ENCODE data around the gene ANGPT4.

Gene ANGPT4

DNA sequence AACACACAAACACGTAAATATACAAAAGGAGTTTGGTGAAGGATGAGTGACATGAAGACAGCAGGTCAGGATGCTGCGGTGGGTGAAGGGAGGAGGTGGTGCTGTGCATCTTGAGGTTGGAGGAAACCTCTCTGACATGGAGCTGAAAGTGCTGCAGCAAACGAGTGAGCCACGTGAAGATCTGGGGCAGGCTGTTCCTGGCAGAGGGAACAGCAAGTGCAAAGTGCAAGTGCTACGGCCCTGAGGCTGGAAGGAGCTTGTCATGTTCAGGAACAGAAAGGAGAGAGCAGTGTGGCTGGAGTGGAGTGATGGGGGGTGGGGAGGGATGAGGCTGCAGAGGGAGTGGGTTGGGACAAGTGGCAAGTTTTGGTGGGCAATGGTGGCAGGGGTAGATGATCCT, 24.8 kb upstream of the ANGPT4 start:
- DNase-seq (ENCODE audit: low read depth): no peak

DNA sequence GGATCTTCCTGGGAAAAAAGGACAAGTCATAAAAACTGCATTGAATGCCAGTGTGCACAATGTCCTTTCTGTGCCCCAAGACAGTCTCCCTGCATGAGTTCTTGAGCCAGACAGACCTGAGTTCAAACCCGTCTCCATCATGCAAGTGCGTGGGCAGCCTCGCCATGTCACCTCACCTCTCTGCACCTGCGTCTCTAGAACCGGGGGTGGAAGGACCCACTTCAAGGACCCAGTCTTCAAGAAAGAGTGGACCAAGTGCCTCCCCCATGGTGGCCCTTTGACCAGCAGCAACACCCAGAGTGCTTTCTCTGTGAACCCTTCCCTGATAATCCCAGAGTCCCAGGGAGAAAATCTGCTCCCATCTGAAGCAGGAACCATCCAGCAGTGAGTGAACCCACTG, 23.5 kb upstream of the ANGPT4 start:
- DNase-seq (ENCODE audit: low read depth): no peak

DNA sequence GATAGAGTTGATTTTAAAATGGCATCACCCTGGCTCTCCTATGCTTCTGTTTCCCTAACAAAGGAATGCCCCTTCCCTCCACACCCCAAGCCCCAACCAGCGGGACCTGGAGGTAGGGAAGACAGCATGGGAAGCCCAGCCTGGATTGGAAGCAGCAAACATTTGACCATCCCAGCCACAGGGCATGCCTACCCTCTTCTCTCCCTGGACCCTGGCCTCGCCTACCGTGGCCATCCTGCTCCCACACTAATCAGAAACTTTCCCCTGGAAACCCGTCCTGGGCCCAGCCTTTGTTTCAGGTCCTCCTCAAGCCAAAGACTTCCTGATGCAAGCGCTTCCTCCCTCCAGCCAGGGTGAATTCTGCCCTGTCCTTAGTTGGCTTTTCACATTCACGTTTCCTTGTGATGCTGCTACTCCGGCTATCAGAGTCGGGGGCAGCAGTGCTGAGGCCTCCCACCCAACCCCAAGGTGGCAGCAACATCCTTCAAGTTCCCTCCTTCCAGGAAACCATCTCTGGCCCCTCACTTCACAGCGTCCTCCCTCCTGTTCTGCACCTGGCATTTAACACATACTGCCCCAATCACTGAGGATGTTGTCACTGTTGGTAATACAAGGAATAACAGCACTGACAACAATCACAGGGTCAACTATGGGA, 18.2 kb upstream of the ANGPT4 start:
- no peak for DNase-seq (ENCODE audit: low read depth)

DNA sequence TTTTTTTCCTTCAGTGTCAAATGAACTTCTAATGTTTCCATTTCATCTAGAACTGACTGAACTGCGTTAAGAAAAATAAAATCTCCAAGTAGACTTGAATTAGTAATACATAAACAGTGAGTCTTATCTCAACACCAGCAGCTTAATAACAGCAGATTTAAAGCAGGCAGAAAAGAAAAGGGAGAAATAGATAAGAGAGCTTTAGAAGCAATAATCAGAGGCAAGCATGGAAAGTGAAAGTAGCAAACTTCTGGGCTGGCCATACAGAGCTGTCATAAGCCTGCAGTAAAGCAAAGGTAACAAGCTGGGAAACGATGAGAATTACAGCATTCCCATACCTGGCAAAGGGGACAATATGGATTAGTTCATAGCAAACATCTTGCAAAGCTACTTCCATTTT, 16.9 kb upstream of the ANGPT4 start:
- no peak for DNase-seq (ENCODE audit: low read depth)

DNA sequence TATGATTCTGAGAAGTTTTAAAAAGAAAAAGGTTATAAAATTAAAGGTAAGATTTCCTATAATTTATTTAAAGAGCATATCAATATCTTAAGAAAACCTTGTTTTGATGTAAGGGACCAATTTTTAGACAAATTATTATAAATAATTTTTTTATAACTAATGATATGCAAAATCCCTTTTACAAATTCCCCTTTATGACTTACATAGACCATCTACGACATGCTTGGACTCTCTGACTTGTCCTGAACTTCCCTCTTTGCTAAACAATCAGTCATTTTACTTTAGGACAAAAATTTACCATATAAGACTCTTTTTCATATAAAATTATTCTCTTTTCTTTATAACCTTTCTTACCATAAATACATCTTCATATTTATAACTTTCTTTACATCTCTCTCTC, 15.3 kb upstream of the ANGPT4 start:
- DNase-seq (ENCODE audit: low read depth): no peak

DNA sequence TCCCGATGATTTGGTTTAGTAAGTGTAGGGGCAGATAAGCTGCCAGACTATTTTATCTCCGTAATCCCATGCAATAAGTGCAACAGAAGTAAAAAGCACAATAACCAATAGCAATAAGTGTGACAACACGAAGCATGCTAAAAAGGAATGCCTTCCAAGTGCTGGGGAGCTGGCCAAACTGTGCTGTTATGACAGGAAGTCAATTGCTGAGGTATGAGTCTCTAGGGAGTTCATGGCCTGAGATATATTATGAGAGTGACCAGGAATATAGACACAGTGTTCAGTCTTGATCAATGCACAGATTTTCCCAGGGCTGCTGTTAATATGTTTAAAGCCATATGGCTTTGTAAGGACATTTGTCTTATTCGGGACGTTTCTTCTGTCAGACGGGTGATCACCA, 10.5 kb upstream of the ANGPT4 start:
- DNase-seq (ENCODE audit: low read depth): no peak

DNA sequence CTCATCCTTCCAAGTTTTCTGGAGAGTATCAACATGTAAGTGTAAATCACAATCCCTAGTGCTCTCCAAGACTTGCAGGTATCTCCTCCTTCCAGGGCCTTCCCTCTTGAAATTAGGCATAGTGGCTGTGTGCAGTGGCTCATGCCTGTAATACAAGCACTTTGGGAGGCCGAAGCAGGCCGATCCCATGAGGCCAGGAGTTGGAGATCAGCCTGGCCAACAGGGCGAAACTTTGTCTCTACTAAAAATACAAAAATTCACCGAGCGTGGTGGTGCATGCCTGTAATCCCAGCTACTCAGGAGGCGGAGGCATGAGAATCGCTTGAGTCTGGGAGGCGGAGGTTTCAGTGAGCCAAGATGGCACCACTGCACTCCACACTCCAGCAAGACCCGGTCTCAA, 9.4 kb upstream of the ANGPT4 start:
- DNase-seq (ENCODE audit: low read depth): no peak

DNA sequence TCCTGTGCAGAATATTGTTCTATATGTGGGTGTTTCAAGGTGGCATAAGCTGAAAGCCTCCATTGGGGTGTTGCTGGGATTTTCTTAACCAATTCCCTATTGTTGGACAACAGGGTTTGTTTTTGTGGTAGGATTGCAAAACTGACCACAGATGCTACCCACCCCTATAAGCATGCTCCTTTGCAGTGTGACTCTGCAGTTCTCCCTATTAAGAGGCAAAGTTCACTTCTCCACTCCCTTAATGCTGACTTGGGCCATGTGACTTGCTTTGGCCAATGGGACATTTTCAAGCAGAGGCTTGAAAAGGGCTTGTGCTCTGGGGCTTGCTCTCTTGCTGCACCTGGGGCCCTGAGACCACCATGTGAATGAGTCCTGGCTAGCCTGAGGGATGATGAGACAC, 8.5 kb upstream of the ANGPT4 start:
- no peak for DNase-seq (ENCODE audit: low read depth)

DNA sequence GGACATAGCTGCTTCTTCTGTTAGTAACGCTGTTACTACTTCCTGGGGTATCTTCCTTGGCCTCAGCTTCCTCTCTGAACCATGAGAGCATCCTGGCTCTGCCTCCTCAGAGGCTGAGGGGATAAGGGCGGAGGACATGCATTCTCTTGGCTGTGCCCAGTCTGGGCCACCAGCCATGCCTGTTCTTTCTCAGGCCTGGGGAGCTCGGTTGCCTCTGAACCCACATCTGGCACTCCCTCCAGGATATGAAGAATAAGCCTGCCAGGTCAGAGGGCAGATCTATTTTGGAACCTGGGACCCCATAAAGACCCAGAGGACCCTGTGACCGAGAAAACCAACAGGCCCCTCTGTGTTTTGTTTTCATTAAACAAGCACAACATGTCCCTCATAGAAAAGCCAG, 6.6 kb upstream of the ANGPT4 start:
- DNase-seq (ENCODE audit: low read depth): no peak

DNA sequence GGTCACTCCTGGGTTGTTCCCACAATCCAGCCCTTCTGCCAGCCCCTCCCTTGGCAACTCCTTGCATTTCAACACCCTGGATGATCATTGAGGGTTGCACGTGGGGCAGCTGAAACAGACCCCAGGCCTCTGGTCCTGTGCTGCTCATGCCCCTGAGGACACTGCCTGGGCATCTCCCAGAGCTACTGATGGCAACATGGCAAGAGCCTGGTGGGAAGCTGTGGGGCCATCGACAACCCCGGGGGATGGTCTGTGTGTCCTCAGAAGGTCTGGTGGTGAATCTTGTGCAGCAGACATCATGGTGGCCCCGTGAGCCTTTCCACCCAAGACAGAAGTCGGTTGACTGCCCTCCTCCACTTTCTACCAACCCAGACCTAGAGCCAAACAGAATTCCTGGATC, 4.9 kb upstream of the ANGPT4 start:
- no peak for DNase-seq (ENCODE audit: low read depth)

DNA sequence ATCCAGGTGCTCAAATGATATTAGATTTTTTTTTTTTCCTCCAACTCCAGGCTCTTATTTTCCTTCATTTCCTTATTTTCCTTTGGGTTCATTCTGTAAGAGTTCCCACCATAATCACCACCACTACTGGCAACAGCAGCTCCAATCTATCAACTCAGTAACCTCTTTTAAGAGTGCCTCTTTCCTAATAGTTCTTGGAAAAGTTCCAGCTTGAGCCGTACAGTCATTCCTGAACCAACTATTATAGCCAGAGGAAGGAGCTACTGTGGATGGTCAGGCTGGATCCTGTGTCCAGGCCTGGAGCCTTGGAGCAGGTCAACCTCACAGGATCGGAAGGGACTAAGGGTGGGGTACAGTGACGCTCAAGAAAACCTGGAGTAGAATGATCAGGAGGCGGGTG, 4.2 kb upstream of the ANGPT4 start:
- DNase-seq (ENCODE audit: low read depth): no peak

DNA sequence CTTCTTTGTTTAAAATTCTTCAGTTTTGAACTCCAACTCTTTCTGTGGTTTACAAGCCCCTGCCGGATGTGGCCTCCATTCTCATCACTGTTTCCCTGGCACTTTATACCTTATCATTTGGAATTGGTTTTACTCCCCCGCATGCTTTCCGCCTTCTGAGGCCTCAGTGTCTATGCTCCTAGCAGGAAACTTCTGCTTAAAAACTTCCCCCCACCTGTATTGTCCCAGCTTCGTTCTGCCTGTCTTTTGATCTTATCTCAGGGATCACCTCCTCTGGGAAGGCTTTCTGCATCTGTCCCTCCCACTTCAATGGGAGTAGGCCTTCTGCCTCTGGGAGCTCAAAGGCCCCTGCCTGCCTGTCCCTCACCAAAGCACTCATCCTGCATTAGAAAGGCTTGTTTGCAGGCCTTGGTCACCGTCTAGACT, 3.4 kb upstream of the ANGPT4 start:
- no peak for DNase-seq (ENCODE audit: low read depth)

DNA sequence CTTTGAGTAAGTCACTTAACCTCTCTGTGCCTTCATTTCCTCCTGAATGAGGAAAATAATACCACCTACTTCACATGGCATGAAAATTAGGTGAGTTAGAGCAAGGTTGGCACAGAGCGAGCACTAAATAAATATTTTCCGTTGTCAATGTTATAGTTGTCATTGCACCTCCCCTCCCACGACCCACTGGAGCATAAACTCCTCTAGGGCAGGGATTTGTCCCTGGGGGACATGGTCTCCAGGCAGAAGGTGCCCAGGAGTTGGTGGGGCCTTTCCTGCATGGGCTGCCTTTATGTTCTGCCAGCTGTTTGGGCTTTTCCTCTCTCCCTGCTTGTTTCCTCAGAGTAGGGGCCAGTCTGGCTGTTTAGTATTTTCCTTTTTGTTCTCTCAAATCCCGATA, 1.3 kb upstream of the ANGPT4 start:
- no peak for DNase-seq (ENCODE audit: low read depth)

DNA sequence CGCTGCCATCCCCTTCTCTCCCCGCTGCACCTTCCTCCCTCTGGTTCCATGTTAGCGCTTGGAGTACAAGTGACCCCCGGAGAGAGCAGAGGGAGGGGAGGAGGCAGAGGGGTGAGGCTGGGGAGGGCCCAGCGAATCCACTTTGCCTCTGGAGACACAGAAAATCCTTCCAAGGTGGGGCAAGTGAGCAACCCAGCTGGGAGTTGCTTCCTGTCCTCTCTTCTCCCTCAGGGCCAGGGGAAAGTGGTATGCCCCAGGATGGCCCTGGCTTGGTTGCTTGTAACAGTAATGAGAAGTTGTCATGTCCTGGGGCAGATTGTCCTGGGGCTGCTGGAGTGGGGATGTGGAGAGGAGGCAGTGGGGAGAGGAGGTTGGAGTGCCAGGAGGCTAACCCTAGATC, 691 bp upstream of the ANGPT4 start:
- DNase-seq (ENCODE audit: low read depth): no peak

DNA sequence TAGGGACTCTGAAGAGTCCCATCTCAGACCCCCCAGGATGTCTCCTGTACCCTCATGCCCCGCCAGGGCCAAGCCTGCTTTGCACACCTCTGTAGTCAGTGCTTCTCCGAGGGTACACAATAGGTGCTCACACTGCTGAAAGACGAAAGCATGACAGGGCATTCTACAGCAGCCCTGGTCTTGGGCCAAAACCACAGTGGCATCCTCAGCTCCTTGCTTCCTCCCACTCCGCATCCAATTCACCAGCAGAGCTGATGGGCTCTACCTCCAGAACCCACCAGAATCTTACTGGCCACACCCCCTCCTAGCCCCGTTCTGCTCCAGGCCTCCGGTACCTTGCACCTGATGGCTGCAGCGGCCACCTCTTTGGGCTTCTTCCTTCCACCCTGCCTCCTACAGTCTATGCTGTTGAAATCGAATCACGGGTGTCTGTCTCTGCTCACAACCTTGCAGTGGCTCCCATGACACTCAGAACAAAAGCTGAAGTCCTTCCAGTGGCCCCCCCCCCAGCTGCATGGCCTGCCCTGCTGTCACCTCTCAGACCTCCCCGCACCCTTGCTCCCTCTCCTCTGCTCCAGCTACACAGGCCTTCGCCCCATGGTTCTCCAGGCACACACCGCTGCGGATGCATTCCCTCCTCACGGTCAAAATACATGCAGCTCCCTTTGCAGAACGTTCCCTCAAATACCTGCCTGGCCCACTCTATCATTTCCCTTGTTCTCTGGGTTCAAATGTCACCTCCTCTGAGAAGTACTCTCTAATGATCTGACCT, 1.2 kb downstream of the ANGPT4 start:
- DNase-seq (ENCODE audit: low read depth): no peak

DNA sequence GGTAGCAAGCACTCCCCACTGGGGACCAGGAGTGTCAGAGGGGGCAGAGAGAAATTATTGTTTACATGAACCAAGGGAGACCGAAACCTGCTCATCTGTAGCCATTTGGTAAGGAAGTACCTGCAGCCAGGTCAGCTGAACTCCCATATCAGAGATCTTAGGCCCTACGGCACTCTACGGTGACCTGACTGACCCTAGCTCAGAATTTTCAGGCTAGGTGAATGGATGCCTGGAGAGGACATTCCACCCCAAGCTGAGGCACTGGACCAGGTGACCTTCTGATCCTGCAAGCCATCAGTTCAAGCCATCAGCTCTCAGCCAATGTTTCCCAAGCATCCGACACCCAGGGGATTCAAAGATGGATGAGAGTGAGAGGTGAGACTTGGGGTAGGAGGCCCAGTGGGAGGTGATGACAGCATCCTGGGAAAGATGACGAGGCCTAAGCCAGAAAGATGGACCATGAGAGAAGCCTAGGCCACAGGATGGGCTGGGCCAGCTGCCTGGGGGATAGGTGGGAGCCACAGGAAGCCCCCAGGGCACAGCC, 2.8 kb downstream of the ANGPT4 start:
- no peak for DNase-seq (ENCODE audit: low read depth)

DNA sequence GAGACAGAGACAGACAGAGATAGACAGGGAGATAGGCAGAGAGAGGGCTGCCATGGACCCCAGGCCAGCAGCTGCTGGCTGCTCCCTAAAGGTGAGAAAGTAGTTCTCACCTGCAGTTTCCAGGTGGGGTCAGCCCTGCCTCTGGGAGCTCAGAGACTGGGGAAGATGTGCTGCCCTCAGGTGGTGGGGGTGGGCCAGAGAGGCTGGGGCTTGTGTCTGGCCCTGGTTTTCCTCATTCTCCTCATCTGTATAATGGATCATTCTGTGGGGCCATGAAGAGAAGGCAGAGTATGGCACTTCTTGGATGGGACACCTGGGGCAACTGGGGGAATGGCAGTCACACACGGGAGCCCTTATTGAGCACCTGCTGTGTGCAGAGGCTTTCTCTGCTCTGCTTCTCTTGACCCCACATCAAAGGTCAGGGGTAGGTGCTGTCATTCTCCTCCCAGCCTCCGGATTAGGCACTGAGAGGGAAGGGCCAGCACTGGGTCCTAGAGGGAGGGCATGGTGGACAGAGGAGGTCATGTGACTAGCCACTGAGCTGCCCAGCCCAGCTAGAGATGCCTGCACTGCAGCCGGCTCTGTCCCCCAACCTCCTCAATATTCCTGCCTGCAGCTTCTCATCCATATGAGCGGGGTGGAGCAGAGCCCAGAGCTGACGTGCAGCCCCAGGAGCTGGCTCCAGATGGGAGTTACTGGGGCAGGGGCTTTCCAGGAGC, 4.1 kb downstream of the ANGPT4 start:
- DNase-seq (ENCODE audit: low read depth): no peak

DNA sequence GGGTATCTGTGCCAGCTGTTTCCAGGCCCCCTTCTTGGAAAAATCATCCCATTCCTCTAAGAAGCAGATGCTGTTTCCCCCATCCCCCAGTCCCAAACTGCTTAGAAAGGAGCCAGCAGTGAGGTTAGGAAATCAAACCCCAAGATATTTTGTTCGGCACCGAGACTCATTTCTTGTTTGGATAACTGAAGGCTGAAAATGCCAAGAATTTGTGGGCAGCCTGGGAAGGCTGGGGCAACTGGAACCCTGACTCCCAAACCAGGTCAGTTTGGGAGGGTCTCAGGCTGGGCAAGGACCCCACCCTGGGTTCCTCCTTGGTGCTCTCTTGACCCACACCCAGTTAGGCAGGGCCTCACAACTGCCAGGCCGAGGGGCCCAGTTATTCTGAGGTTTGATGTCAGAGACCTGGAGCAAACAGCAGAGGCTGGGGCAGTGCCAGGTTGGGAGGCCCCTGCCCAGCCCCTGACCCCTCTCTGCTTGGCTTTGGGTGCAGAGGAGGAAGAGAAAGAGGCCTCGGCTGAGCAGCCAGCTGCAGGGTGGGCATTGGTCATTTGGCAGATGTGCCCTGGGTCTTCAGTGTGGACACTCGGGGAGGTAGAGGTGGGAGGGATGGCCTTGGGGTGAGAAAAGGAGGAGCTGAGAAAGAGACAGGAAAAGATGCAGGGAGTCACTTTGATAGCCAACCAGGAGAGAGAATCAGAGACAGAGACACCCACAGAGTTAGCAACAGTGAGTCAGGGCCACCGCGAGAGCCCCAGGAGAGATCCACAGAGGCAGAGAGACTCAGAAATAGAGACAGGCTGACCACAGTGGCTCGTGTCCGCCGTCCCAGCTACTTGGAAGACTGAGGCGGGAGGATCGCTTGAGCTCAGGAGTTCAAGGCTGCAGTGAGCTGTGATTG, 5.0 kb downstream of the ANGPT4 start:
- no peak for DNase-seq (ENCODE audit: low read depth)

DNA sequence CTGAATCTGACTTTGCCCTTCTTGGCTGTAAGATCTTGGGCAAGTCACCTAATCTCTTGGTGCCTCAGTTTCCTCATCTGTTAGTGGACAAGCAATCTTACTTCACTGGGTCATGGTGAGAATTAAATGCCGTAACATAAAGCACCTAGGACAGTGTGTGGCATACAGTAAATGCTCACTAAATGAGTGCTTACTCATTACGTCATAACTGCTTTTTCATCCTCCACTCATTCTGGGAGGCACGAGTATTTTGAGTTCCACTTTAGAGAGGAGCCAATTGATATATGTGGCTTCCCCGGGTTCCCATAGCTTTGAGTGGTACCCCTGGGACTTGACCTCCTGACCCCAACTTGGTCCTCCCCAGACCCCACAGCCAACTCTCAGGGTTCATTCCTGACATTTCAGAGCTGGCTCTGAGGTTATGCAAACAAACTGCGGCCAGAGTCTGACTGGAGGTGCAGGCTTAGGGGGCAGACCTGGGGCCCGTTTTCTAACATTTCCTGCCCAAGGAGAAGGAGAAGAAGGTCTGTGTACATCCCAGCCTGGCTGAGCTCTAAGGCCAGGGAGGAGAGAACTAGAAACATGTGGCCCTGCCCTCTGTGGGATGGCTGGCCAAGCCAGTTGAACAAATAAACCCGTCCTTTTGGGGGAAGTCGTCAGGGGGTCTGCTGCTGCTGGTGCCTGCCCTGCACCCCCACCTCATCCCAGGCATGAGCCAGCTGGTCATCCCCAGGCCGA, 5.8 kb downstream of the ANGPT4 start:
- no peak for DNase-seq (ENCODE audit: low read depth)

DNA sequence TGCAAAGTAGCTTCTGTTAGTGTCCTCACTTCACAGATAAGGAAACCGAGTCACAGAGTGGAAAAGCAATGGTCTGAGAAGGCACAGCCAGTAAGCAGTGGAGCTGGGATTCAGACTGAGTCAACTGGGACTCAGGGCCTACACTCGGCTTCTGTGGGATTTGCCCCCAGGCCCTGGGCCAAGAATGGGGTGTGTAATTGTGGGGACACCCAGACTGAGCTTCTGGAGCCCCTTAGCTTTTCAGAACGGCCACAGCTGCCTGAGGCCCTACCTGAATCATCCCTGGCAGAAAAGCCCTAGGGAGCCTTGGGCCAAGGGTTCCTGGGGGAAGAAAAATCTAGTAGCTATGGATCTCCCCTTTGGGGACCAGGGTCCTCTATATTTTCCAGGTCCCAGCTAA, 6.5 kb downstream of the ANGPT4 start:
- DNase-seq (ENCODE audit: low read depth): no peak

DNA sequence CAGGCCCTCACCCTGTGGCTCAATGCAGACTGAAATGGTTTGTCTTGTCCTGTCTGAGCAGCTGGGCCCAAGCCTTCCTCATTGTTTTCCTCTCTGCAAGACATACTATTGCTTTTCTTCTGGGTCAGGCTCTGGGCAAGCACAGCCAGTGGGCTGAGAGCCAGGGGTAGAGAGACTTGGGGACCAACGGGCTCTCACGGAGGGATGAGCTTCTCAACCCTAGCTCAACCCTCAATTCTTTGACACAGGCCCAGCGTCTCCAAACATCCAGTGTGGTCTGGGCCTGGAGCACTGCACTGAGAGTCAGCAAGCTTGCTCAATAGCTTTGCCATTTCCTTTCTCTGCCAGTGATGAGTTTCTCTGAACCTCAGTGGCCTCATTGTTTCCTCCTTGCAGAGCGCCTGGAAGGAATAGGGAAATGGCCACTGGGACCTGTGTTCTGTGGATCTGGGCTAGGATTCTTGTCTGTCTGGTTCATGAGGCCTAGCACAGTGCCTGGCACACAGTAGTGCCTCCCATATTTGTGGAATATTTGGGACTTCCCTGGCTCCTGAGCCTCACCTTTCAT, 9.3 kb downstream of the ANGPT4 start:
- no peak for DNase-seq (ENCODE audit: low read depth)
